GM18505 (cell line): ENCODE measurements around the gene SULT2B1.

Source experiments
- ATAC-seq: cut with Tn5 transposase; IDR thresholded peaks from one replicate; pipeline ENCODE4 v1.9.1; 2021; ENCODE audit not compliant: unreplicated experiment
- POLR2A ChIP-seq: IDR thresholded peaks from 4 replicates; pipeline ENCODE4 v1.6.1; 2011; ENCODE audit warnings: borderline replicate concordance; ENCODE audit not compliant: insufficient read depth, insufficient read length; ENCODE audit errors: extremely low read depth

SULT2B1 gene

GRCh38 chr19:48618916-48619691 is 67.1 kb downstream of the SULT2B1 start, which contains the start of the genes RPL18 and SPHK2:
RPL18 (minus strand) TSS chr19:48619178; CDS start chr19:48619143, 35 bp downstream.
SPHK2 (plus strand) TSS chr19:48619506; CDS start chr19:48620515, 1,009 bp downstream.
- peak; percentile 98 for TF ChIP-seq POLR2A
- peak; percentile 83 for ATAC-seq

GRCh38 chr19:48619692-48620585 is 68.0 kb downstream of the SULT2B1 start:
- no peak for TF ChIP-seq POLR2A

GRCh38 chr19:48623556-48624066 is 71.6 kb downstream of the SULT2B1 start:
- ATAC-seq: no peak
- no peak for TF ChIP-seq POLR2A

More at GRCh38 chr19:48619692-48620585, 68.0 kb downstream of the SULT2B1 start:
- no peak for ATAC-seq

- TF ChIP-seq POLR2A: no peak
- peak; percentile 59 for ATAC-seq
These were observed 72.2 kb downstream of the SULT2B1 start for GRCh38 chr19:48624067-48624594.

GRCh38 chr19:48624791-48625723 is 73.1 kb downstream of the SULT2B1 start:
- TF ChIP-seq POLR2A: no peak
- no peak for ATAC-seq

- no peak for TF ChIP-seq POLR2A
These were observed 73.9 kb downstream of the SULT2B1 start for GRCh38 chr19:48625891-48626327.

GRCh38 chr19:48627201-48627864 is 75.4 kb downstream of the SULT2B1 start:
- ATAC-seq: no peak
- TF ChIP-seq POLR2A: no peak

More at GRCh38 chr19:48625891-48626327, 73.9 kb downstream of the SULT2B1 start:
- ATAC-seq: no peak

GRCh38 chr19:48627865-48628314 is 75.9 kb downstream of the SULT2B1 start:
- no peak for TF ChIP-seq POLR2A
- ATAC-seq: no peak

GRCh38 chr19:48628486-48629296 is 76.7 kb downstream of the SULT2B1 start:
- no peak for TF ChIP-seq POLR2A
- ATAC-seq: no peak

- no peak for TF ChIP-seq POLR2A
- no peak for ATAC-seq
These were observed 77.3 kb downstream of the SULT2B1 start for GRCh38 chr19:48629297-48629598.
